Upper lobe of right lung (tissue), 1 donor: ENCODE results near the gene FAM83G. TPM values are rescaled to one million over a fixed set of nuclear protein-coding genes. Genes with fewer than 3 reads are reported as not detected.
"Not testable (repeated sequence)": the region's sequence is repeated elsewhere in the genome, so short reads cannot be mapped to it uniquely, and the experiment has no call there.

Source experiments
- ATAC-seq: fragments of 200-7000 bp; cut with Tn5 transposase; one replicate; pipeline ENCODE4 v1.9.1; 2020; ENCODE audit warnings: mild to moderate bottlenecking, moderate library complexity
- DNase-seq: peaks from one replicate; pipeline ENCODE4 v3.0.0-alpha.2; 2020
- H3K27ac ChIP-seq: fragments of 200-600 bp; one replicate; pipeline ENCODE4 v1.8.0; 2022
- H3K27me3 ChIP-seq: fragments of 200-600 bp; one replicate; pipeline ENCODE4 v1.8.0; 2022; ENCODE audit warnings: mild to moderate bottlenecking
- H3K36me3 ChIP-seq: fragments of 200-600 bp; one replicate; pipeline ENCODE4 v1.8.0; 2022
- H3K4me1 ChIP-seq: fragments of 200-600 bp; one replicate; pipeline ENCODE4 v1.8.0; 2022
- H3K4me3 ChIP-seq: fragments of 200-600 bp; one replicate; pipeline ENCODE4 v1.8.0; 2022; ENCODE audit warnings: mild to moderate bottlenecking
- H3K9me3 ChIP-seq: fragments of 200-600 bp; one replicate; pipeline ENCODE4 v1.8.0; 2022
- intact Hi-C: fragments of 100-400 bp; cut with DNase I; formaldehyde crosslinking; loops from one replicate; pipeline ENCODE4 v1.11.0; 2022
- total RNA-seq: library from RNA; stranded (reverse); fragmentation: NEBNext Ultra II Directional; extraction: Animal tissue kit (Norgen Biotek cat#: 25700); gene quantifications from one replicate; pipeline ENCODE4 v1.2.1, GENCODE V29; 2021
- TF ChIP-seq, protein P1 (sequence below): fragments of 200-600 bp; IDR thresholded peaks from one replicate; pipeline ENCODE4 v1.8.0; 2022; ENCODE audit warnings: antibody characterized with exemption
- donor health status: DM: no; HTN: yes; CAD: no; lungs with severe emphysema.

The FAM83G gene
- total RNA-seq, 1 donor from 2014 or later, result 8.3 TPM

DNA sequence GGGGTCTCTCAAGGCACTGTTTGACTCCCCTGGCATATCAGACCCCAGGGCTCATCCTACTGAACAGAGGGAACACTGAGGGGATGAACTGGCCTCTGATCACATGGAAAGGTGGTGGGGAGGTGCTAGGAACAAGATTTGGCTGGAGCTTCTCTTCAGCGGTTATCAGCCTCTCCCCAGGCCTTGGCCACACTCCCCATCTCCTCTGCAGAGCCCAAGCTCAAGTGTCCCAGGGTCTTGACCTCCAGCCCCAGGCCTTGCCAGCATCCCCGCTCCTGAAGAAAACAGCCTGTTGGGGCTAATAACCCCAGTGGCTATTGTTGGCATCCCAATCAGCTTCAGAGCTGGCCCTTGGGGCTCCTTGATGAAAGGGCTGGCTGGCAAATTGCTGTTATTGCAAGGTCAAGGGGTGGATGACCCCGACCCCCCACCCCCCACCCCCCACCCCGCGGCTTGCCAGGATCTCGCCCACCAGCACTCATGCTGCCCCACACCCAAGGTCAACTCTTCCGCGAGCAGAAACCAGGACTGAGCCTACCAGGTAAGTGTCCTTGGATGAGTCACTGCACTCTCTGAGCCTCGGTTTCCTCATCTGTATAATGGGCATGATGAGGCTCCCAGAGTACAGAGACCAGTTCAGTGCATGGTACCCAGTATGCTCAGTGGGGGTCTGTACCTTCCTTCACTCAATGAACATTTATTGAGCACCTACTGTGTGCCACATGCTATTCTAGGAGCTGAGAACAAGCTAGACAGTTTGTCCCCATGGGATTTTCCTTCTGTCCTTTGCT is 18.8 kb upstream of the FAM83G start:
- ATAC-seq, result no peak
- TF ChIP-seq, protein P1, sequence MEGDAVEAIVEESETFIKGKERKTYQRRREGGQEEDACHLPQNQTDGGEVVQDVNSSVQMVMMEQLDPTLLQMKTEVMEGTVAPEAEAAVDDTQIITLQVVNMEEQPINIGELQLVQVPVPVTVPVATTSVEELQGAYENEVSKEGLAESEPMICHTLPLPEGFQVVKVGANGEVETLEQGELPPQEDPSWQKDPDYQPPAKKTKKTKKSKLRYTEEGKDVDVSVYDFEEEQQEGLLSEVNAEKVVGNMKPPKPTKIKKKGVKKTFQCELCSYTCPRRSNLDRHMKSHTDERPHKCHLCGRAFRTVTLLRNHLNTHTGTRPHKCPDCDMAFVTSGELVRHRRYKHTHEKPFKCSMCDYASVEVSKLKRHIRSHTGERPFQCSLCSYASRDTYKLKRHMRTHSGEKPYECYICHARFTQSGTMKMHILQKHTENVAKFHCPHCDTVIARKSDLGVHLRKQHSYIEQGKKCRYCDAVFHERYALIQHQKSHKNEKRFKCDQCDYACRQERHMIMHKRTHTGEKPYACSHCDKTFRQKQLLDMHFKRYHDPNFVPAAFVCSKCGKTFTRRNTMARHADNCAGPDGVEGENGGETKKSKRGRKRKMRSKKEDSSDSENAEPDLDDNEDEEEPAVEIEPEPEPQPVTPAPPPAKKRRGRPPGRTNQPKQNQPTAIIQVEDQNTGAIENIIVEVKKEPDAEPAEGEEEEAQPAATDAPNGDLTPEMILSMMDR, result no peak
- no peak overlapping the region for H3K27ac ChIP-seq
- H3K9me3 ChIP-seq, result no peaks in the 10 kb centered on the region
- intact Hi-C loops, result loop anchor here (10.0 kb wide), 1 partner anchor 49 kb away; no protein-coding TSS in a partner anchor
- no peaks in the 10 kb centered on the region for H3K27me3 ChIP-seq
- DNase-seq, result peak; percentile 36
- H3K4me1 ChIP-seq, result no peaks in the 10 kb centered on the region
- no peaks in the 10 kb centered on the region for H3K36me3 ChIP-seq
- no peak overlapping the region for H3K4me3 ChIP-seq

DNA sequence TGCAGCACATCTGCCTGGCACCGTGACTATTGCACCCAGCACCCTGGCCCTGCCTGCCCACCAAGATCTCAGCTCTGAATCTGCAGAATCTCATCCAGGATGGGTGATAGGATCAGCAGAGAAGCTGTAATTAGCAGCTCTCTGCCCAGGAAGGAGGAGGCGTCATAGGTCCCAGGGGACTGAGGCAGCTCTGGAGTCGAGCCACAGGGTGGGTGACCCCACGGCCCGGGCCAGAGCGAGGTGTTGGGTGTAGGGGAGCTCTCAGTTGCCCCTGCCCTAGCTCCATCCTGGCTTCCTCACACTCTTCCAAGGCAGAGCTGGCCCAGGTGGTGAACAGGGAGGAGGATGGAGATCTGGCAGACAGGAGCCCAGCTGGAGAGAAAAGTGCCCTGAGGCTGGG is 18.2 kb upstream of the FAM83G start:
- Histone ChIP-seq H3K4me1 (no peaks in the 10 kb centered on the region), H3K27ac (no peak overlapping the region), H3K4me3 (no peak overlapping the region), H3K9me3 (no peaks in the 10 kb centered on the region), H3K36me3 (no peaks in the 10 kb centered on the region), H3K27me3 (no peaks in the 10 kb centered on the region)
- ATAC-seq, result no peak
- DNase-seq, result no peak
- intact Hi-C loops, result loop anchor here (10.0 kb wide), 1 partner anchor 48 kb away; no protein-coding TSS in a partner anchor
- TF ChIP-seq, protein P1, result no peak

DNA sequence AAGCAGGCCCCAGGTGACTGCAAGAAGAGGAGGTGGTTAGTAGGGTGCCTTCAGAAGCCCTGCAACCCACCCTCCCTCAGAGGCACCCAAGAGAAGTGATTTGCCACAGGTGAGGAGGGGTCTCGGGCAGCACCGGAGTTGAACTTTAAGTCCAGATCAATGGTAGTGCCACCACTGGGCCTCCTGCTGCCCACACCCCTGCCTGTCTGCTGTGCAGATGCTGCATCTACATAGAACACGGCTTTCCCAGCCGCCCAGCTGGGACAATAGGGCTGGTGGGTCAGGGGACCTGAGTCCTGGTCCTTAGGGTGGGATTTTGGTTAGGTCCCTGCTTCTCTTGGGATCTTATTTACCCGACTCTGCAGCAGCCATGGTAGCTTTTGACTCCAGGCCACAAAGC is 17.6 kb upstream of the FAM83G start:
- no peak for DNase-seq
- no peaks in the 10 kb centered on the region for H3K4me1 ChIP-seq
- no peaks in the 10 kb centered on the region for H3K36me3 ChIP-seq
- no peak overlapping the region for H3K4me3 ChIP-seq
- intact Hi-C loops, result loop anchor here (10.0 kb wide), 1 partner anchor 47 kb away; no protein-coding TSS in a partner anchor
- H3K27me3 ChIP-seq, result no peaks in the 10 kb centered on the region
- ATAC-seq, result no peak
- H3K9me3 ChIP-seq, result no peaks in the 10 kb centered on the region
- TF ChIP-seq, protein P1, result no peak
- H3K27ac ChIP-seq, result no peak overlapping the region

DNA sequence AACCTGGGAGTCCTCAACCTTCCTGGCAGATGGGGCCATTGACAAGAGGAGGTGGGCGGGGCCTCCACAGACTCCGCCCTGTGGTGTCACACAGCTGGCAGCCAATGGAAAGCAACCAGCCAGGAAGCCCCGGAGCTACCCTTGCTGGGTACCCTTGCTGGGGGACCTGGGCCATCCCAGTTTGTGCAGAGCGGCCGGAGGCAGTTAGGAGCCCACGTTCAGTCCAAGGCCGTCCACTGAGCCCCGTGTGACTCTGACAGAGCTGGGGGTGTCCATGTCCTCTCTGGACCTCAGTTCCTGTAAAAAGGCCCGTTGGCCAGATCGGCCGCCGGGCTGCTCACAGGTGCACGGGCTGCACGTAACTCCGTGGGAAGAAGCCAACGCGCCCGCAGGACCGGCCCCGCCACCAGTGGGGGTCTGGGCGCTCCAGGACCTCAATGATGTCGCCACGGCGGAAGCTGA is 17.1 kb upstream of the FAM83G start:
- intact Hi-C loops, result loop anchor here (10.0 kb wide), 1 partner anchor 47 kb away; no protein-coding TSS in a partner anchor
- Histone ChIP-seq H3K27ac (no peak overlapping the region), H3K9me3 (no peaks in the 10 kb centered on the region), H3K4me3 (no peak overlapping the region), H3K4me1 (no peaks in the 10 kb centered on the region), H3K27me3 (no peaks in the 10 kb centered on the region), H3K36me3 (no peaks in the 10 kb centered on the region)
- DNase-seq (no peak), ATAC-seq (peak; percentile 3)
- TF ChIP-seq, protein P1, result no peak

DNA sequence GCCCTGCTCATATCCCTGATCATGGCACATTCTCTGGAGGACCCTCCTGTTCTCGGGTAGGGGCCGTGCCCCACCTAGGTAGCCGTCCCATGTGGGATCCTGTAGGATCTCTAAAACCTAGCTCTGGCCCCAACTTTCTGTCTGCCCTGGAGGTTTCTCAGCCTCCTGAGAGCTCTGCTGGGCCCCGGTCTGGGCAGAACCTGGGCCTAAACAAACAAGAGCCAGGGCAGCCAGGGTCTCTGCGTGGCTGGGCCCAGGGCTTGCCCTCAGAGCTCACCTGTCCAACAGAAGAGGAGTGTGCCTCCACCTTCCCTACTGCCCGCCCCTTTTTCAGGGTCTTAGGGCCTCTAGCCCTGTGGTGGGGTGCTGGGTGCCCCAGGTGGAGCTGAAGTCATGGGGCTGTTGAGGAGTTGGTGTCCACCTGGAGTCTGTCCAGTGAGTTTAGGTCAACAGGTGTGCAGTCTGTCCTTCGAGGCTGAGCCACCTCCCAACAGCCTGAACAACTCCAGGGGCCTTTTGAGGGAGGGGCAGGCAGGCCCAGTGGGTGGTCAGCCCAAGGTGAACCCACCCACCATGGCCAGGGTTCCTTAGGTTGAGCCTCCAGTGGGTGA is 16.6 kb upstream of the FAM83G start:
- not testable (repeated sequence) for H3K9me3 ChIP-seq, H3K36me3 ChIP-seq, H3K4me1 ChIP-seq, H3K27ac ChIP-seq, H3K27me3 ChIP-seq, ATAC-seq, DNase-seq, H3K4me3 ChIP-seq
- intact Hi-C loops, result loop anchor here (10.0 kb wide), 1 partner anchor 46 kb away; no protein-coding TSS in a partner anchor

DNA sequence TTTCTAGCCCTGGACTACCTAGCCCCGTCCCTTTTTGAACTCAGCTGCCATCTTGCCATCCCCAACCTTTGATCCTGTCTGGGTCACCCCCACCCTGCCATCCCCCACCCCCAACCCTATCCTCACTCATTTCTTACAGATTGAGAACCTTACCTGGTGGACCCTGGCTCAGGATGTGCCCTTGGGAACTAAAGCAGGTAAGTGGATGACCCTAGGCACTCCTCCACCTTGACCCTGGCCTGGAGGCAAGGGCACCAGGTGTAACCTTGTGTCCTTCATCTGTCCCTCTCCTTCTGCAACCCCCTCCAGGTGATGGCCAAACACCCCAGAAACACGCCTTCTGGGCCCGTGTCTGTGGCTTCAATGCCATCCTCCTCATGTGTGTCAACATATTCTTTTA is 15.5 kb upstream of the FAM83G start:
- H3K9me3 ChIP-seq, result no peaks in the 10 kb centered on the region
- TF ChIP-seq, protein P1, result no peak
- intact Hi-C loops, result loop anchor here (10.0 kb wide), 1 partner anchor 45 kb away; no protein-coding TSS in a partner anchor
- ATAC-seq (no peak), DNase-seq (peak; percentile 9)
- no peak overlapping the region for H3K27ac ChIP-seq
- no peaks in the 10 kb centered on the region for H3K4me1 ChIP-seq
- no peak overlapping the region for H3K4me3 ChIP-seq
- H3K36me3 ChIP-seq, result no peaks in the 10 kb centered on the region
- H3K27me3 ChIP-seq, result no peaks in the 10 kb centered on the region
